ENCODE results near the gene POU2F2. TPM values are rescaled to one million over a fixed set of nuclear protein-coding genes. Genes with fewer than 3 reads are reported as not detected.

The POU2F2 gene
- total and polyA plus RNA-seq, 10 of the 15 experiments (the other 5 are each of a cell fraction or from before 2014, with no cell fraction given), result 4.4 to 62.4 (median 37.9) TPM

- Histone ChIP-seq H3K4me1 (ENCODE audit: control insufficient read depth, insufficient read depth, low read length) (no peaks in the 10 kb centered on the region), H3K9me3 (replicated peaks; ENCODE audit: control insufficient read depth, insufficient read depth, low read length) (no peaks in the 10 kb centered on the region), H4K20me1 (ENCODE audit: control insufficient read depth, insufficient read depth) (no peaks in the 10 kb centered on the region), H3K36me3 (ENCODE audit: control insufficient read depth in 2 of 2, insufficient read depth in 2 of 2, low read length in 1 of 2) (peaks cover 28 to 35% of the 10 kb centered on the region in 2 experiments), H2AFZ (ENCODE audit: control insufficient read depth, low read depth, low read length) (no peak overlapping the region), H3K27ac (ENCODE audit: control insufficient read depth, insufficient read depth) (no peak overlapping the region), H3K9ac (ENCODE audit: control insufficient read depth, insufficient read depth, low read length) (no peak overlapping the region), H3K27me3 (replicated peaks in 1 of 2; ENCODE audit: control insufficient read depth in 2 of 2, insufficient read depth in 2 of 2, low read length in 1 of 2) (no peaks in the 10 kb centered on the region), H3K4me2 (ENCODE audit: control insufficient read depth, insufficient read depth) (no peak overlapping the region), H3K4me3 (no peak overlapping the region), H3K79me2 (ENCODE audit: control insufficient read depth, insufficient read depth, low read length) (no peaks in the 10 kb centered on the region)
- SMC1A ChIA-PET (ENCODE audit: uncharacterized antibody, unreplicated experiment), result interaction anchor here (1.0 kb wide), 1 partner anchor 15 kb away, joined by 3 read pairs; no protein-coding TSS in a partner anchor
- TF ChIP-seq NFXL1 (IDR thresholded peaks at IDR 0.05; ENCODE audit: borderline replicate concordance) (no peak), FOXK2 (IDR thresholded peaks at IDR 0.05) (no peak), MYC (IDR thresholded peaks at IDR 0.05; ENCODE audit: insufficient read depth, insufficient read length, insufficient replicate concordance, low read length, severe bottlenecking) (no peak), NFYA (IDR thresholded peaks at IDR 0.05; ENCODE audit: borderline replicate concordance, low read depth, low read length) (no peak), SMAD5 (IDR thresholded peaks at IDR 0.05; ENCODE audit: low read depth) (no peak), EP300 (IDR thresholded peaks at IDR 0.05; ENCODE audit: borderline replicate concordance in 1 of 2, control insufficient read depth in 1 of 2, low read depth in 2 of 2, low read length in 2 of 2) (no peak), CTCF (IDR thresholded peaks at IDR 0.05 in 2 of 3, conservative IDR thresholded peaks at IDR 0.05 in 1 of 3; ENCODE audit: control insufficient read depth in 2 of 3, extremely low read depth in 1 of 3, insufficient read depth in 1 of 3, low read depth in 3 of 3, low read length in 3 of 3) (no peak)
- RAD21 ChIA-PET (ENCODE audit: unreplicated experiment), result no interaction called here
- ATAC-seq (no peak), DNase-seq (ENCODE audit: low read depth, low spot score) (no peak), FAIRE-seq (no peak)
- BruUV-seq (replicated peaks), result no TSS peak
- CTCF ChIA-PET, result interaction anchor here (0.6 to 1.3 kb wide), 4 partner anchors 9 to 296 kb away, joined by 3 to 7 read pairs (median 3); no protein-coding TSS in a partner anchor
- WGBS (ENCODE audit: insufficient coverage, insufficient replicate concordance, low lambda C conversion rate, missing lambda C conversion rate), result 66% methylated on average over 6 of the region's 6 CpGs
- intact Hi-C loops (cut with micrococcal nuclease; ENCODE audit: unreplicated experiment) (no loop called here), in situ Hi-C loops (cut with MboI) (no loop called here)
- POLR2A ChIA-PET, result no interaction called here
Observed at GRCh38 chr19:42099336-42099925, 32.8 kb downstream of the POU2F2 start.

Measured in GM12878 (cell line).